ENCODE data around the gene RAPGEF2.
"Not testable (repeated sequence)": the region's sequence is repeated elsewhere in the genome, so short reads cannot be mapped to it uniquely, and the experiment has no call there.

RAPGEF2 gene

DNA sequence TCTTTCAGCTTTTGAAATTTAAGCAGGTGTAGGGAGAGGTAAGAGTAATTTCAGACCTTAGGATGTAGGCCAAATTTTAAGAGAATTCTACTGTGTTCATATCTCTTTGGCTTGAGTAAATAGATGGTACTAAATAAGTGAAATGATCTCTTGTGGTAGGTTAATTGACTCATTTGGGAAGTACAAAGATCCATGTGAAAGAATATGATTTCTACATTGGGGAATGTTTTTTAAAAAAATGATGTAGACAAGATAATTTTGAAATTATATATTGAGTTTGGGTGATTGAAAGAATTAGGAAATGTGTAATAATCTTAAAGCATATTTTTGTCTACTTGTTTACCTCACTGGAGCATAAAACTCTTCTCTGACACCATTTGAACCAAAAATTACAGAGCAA is 35.6 kb downstream of the RAPGEF2 start:
- no peak for DNase-seq

DNA sequence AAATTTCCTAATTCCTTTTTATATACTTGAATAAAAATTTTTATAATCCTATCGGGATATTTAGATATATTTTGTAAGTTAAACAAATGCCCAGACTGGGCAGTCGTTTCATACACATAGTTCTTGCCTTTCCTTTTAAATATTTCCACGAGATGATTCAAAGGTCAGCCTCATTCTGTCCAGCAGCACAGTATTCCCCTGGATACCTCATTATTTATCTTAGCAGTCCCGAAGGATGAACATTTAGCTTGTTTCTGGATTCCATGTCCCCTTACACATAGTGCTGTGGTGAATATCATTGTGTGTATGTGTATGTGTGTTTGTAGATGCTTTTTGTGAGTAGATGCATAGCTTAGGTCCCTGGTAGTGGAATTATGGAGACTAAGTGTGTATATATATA is 38.3 kb downstream of the RAPGEF2 start:
- no peak for DNase-seq

DNA sequence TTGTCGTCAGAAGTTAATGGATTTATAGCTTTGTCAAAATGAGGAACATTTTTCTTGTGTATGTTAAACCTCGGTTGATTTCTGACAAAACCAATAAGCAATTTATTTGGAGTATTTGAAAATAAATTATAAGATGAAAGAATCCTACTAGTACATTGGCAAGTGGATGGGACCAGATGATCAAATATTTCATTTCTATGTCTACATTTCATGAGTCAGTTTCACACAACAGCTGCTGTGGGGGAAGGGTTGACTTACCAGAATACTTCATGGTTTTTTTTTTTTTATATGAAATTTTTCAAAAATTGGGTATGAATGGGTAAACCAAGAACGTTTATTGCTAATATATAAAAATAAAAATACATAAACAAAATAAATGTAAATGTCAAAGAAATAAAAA is 39.4 kb downstream of the RAPGEF2 start:
- no peak for DNase-seq

DNA sequence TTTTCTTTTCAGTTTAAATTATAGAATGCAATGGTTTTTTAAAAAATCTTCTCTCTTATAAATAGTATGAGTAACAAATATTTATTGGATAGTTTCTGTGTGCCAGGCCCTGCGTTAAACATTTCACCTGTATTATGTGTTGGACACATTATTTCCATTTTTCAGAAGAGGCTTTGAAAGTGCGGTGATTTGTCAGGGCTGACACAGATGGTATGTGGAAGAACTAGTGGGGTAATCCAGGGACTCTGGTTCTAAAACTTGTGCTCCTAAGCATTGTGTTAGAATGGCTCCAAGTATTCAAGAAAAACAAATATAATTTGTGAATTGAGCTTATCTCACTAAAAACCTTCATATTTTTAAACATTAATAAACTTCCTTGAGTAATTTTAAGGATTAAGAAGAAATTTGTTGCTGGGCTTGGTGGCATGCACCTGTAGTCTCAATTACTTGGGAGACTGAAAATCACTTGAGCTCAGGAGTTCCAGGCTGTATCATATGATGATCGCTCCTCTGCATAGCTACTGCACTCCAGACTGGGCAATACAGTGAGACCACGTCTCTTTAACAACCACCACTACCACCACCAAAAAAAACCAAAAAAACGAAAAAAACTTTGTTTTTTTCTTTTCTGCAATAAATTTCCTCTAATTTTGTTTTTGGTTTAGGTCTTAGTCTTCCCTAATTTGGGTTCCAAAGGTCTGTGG is 40.0 kb downstream of the RAPGEF2 start:
- DNase-seq = no peak

DNA sequence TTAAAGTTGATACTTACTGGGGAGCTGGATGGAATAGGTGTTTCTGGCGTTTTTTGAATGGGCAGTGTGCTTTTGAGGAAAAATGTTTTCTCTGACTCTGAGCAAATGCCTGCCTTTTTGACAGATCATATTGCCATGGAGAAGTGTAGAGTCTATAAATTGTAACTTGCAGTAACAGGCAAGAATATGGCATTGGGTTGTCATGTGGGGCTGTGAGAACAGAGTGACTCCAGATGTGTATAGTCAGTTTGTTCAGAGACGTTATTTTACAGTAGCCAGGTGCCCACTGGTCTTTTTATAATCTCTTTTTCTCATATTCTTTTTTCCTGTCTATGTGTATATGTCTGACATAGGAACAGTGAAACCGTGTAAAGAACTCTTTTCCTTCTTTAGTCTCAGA is 40.8 kb downstream of the RAPGEF2 start:
- no peak for DNase-seq

DNA sequence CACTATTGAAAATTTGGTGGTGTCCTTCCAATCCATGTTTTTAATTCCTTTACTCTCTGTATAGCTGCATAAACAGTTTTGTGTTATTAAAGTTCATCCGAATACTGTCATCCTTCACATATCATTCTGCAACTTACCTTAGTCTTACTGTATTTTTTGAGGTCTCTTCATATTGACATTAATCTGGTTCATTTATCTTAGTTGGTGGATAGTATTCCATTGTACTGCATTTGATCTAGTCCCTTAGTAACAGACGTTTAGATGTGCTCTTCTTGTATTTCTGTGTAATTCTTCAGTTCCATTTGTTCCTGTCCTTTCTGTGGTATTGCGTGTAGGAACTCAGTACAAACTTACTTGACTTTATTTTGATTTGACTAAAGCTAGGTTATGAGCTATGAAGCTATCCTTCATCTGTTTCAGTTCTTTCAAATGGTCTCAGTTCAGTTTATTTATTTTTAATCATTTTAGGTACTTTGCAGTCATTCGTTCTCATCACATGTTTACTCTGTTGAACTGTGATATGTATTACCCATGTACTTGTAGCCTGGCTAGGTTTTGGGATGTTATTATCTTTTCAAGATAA is 41.3 kb downstream of the RAPGEF2 start:
- no peak for DNase-seq

DNA sequence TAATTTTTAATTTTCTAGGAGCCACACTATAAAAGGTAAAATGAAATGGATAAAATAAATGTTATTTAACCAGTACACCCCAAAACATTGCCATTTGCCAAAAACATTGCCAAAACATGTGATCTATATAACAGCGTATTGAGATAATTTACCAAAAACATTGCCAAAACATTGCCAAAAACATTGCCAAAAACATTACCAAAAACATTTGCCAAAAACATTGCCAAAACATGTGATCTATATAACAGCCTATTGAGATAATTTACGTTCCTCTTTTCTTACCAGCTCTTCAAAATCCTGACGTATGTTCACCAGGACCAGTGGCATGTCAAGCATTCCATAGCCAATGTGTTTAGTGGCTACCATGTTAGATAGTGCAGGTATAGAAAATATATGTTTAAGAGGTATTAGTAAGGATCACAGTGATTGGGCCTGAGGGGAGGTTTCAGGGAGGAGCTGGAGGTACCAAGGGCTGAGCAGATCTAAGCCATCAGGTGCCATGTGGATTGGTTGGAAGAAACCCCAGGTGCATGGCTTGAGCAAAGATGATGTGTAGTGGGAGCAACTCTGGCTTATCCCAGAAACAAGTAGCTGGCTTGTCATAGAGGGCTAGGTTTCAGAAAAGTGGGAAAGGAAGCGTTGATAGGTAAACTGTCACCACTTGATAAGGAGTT is 42.6 kb downstream of the RAPGEF2 start:
- DNase-seq = no peak

DNA sequence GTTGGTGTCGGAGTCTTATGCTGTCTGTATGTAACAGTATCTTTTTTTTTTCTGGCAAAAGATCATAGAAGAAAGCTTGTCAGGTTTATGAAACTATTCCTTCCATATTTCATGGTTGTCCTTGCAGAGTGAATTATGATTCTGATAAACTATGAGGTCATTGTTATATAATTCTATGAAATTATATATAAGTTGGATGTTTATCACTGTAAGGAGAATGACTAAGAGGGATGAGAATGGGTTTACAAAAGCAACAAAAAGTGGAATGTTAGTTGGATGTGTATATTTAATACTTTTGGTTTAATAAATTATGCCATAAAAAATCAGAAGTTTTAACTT is 43.1 kb downstream of the RAPGEF2 start:
- no peak for DNase-seq

DNA sequence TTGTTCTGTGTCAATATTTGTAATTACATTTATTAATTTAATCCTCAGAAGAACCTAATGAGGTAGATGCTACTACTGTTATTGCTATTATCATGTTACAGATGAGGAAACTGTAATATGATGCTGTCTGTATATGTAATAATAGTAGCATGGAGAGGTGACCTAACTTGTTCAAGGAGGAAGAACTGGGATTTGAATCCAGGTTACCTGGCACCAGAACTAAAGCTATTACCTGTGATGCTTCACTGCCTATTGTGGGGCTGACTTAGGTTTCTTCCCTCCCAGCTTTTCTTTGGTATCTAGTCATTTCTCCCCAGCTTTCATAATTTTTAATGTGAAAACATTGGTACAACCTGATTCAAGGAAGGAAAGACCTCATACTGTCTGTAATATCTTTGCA is 43.6 kb downstream of the RAPGEF2 start:
- no peak for DNase-seq

DNA sequence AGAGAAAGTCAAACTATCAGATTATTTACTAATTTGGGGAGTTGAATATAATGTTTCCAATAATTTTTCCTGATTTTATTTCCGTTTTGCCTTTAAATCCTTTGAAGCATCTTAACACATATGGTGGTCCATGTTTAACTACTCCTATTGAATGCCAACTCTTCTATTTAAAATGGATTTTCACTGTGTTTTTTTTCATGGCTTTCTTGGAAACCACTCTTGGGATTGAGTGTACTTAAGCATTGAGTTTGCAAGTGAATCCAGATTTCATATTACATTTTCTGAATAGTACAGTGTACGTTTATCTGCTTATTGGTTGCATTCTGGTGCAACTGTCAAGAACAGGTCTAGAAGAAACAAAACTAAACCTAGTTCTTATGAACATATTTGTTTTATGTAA is 45.6 kb downstream of the RAPGEF2 start:
- DNase-seq = no peak

DNA sequence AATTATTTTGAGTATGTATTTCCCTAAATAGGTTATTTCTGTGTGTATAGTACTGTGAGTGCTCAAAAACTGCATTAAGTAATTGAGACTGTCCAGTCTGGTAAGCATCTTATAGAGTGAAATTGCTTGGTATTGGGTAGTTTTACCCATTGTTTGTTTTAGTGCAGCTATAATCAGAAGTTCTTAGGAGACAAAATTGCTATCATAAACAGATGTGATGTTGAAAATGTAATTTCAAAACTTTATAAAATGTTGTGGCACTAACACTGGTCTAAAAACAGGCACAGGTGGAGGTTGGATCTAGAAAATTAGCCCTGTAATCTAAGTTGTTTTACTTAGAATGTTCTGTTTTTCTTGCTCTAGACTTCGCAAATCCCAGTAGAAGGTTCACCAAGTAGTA is 46.8 kb downstream of the RAPGEF2 start:
- no peak for DNase-seq

DNA sequence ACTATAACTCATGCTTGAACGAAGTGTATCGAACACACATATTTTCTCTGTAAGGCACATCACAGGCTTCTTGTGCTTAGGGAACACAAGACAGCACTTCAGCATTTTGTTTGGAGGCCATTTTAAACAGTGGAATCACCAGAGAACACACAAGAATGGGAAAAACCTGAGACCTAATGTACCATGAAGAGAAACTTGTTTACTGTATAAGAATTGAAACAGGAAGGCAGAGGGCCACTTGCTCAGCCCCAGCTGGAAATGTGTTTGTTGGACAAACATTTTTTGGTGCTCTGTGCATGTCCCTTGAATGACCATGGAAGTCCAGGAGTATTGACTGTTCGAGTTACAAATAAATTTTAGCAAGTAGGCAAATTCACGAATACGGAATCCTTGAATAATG is 47.5 kb downstream of the RAPGEF2 start:
- DNase-seq = no peak

DNA sequence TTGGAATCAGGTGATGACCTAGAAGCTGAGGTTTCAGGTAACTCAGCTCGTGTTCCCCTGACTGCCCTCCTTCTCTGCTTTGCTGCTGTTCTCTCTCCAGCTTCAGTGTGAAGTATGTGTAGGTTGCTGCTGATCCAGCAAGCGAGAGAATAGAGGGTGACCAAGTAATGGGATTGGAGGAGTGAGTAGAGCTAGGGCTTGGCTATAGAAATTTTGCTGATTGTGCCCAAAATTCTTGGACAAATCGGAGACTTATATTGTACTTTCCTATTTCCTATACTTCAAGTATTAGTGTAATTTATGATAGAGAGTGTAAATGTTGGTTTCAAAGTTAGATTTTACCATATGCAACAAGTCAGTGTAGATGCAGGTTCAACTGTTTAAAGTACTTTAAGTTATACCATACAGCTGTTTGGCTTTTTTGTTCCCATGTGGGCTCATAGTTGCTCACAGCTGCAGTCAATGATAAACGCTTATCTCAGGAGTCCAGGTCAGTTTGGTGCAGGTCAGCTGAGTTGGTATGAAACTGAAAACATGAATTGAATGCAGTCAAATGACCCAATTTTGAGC is 48.0 kb downstream of the RAPGEF2 start:
- no peak for DNase-seq

DNA sequence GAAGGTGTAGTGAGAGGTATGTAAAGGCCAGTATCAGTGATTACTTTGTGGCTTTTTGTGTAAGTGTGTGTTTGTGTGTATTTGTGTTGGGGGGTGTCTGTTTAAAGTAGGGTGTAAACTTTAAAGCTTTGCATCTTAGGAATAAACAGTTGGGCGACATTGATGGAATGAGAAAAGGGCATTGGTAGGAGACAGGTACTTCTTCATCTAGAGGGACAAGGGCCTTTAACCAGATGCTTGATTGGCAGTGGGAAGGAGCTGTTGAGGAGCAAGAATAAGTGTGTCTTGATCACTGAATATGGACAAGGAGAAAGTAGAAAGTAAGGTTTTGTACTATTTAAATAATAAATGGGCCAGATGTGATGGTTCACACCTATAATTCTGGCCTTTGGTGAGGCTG is 48.8 kb downstream of the RAPGEF2 start:
- no peak for DNase-seq

DNA sequence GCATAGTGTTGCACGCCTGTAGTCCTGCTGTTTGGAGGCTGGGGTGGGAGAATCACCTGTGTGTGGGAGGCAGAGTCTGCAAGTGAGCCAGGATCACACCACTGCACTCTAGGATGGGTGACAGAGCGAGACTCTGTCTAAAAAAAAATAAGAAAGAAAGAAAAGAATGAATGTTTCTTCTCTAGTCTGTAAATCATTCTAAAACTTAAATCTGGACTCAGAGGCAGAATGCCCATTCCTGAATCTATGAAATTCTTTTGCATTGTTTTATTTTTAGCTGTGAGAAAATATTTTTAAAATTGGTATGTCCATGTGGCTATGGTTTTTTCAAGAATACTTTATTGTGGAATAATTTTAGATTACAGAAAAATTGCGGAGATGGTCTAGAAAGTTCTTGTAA is 49.3 kb downstream of the RAPGEF2 start:
- DNase-seq = no peak

DNA sequence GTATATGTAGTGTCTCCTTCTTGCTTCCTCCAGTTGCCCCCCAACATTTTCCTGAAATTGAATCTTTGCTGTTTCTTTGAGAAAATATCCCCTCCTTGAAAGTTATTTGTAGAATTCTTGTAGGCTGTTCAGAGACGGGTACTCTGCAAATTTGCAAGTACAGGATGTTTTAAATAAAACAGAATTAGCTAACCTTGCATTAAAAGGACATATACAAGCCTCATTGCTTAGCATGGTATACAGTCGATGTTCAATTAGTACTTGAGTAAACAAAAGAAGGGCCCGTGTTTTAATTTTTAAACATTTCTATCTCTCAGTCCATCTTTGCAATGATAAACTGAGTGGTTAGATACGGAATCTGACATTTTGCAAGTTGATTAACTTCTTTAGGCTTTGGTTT is 50.8 kb downstream of the RAPGEF2 start:
- DNase-seq = no peak

DNA sequence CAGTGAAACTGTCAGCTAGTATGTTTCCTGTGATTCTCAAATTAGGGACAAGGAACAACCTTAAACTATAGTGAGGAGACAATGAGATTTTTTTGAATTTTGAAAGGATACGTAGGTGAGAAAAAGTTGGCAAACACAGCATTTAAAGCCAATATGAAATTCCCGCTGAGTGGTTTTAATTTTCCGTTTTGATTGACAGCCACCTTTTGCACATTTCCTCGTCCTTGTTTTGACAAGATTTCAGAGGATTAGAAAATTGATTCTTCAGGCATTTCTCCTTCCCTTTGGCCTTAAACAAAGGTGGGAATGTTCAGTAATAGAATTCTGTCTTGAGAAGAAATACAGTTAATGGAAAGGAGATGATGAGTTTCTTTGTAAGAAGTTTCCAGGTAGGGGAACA is 52.2 kb downstream of the RAPGEF2 start:
- no peak for DNase-seq

DNA sequence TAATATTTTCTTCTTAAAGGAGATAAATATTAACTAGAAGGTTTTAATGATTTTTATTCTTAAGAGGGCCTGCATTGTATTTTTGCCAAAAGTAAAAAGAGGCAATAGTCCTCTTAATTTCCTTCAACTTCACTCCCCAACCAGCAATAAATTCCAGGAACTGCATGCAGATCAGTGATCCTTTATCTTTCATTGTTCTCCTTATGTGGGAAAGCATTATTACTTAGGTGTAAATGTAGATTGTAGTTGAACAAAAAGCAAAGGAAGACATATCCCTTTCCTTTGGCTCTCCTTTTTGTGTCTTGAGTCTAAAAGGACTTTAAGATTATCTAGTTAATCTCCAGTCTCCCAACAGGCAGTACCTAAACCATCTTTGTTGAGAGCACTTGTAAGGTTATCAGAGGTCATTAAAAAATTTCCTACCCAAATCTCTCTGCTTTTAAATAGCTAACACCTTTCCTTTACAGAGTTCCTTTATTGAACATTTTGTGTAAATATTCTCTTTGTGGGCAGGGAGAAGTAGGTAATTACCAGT is 55.3 kb downstream of the RAPGEF2 start:
- no peak for DNase-seq

DNA sequence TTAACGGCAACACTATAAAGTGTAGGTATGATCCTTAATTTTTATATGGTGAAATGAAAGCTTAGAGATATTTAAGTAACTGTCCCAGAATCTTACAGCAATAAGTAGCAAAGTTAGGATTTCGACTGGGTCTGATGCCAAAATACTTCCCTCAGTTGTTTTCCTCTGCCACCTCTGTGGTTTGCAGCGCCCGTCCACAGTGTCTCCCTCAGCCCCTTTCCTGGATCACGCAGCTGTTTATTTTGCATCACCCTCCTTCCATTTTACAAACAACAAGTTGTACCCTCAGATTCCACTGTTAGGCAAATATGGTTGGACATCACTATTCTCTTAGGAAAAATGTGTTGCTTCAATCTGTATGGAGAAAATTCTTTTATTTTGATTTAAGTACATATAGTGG is 56.1 kb downstream of the RAPGEF2 start:
- no peak for DNase-seq

DNA sequence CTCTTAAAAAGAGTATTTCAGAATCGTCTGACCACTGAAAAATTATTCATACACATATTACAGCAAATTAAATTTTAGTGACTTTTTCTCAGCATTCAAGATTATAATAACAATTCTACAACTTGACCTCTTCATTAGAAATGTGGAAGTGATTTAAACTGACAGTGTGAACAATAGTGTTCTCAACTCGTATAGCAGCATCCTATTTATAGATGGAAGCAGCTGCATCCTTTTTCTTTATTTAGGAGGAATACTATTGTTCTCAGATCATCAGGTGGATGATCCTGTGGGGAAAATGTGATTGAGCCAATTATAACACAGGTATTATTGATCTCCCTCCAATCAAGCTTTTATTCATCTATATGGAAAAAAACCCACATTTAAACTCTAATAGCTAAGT is 56.7 kb downstream of the RAPGEF2 start:
- no peak for DNase-seq

DNA sequence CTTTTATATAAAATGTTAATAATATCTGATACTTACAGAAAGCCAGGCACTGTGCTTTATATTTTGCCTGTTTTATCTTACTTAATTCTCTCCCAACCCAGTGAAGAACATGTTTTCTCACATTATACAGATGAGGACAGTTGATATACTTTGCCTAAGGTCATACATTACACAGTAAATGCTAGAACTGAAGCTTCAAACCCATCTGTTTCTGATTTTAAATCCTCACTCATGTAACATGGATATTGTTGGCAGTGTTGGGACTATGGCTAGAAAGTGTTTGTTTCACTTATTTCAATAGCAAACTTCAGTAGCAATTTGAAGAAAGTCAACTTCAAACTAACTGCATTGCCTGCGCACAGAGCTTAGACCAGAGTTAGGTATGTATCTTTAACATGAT is 57.4 kb downstream of the RAPGEF2 start:
- DNase-seq = no peak

DNA sequence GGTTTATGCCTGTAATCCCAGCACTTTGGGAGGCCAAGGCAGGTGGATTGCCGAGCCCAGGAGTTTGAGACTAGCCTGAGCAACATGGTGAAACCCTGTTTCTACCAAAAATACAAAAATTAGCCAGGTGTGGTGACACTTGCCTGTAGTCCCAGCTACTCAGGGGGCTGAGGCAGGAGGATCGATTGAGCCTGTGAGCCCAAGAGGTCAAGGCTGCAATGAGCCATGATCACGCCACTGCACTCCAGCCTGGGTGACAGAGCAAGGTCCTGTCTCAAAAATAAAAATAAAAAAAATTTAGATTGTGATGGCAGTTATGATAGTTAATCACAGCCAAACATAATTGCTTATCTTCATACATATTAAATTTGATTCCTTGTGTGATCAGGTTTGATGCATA is 58.6 kb downstream of the RAPGEF2 start:
- not testable (repeated sequence) for DNase-seq

DNA sequence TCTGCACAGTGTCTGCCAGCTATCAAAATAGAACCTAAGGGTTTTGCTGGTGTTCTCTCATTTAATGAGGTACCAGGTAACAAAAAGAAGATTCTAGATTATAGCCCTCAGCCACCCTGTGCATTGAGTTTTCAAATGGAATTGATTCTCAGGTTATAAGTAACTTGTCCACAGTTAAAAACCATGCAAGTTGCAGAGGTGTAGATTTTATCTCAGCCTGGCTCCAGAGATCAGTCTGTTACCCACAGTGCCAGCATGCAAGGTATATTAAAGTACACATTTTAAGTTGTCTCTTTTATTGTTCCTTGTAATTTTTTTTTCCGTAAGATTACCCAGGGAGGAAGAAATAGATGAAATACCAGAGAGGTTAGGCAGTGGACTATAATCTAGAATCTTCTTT is 59.7 kb downstream of the RAPGEF2 start:
- DNase-seq = no peak

DNA sequence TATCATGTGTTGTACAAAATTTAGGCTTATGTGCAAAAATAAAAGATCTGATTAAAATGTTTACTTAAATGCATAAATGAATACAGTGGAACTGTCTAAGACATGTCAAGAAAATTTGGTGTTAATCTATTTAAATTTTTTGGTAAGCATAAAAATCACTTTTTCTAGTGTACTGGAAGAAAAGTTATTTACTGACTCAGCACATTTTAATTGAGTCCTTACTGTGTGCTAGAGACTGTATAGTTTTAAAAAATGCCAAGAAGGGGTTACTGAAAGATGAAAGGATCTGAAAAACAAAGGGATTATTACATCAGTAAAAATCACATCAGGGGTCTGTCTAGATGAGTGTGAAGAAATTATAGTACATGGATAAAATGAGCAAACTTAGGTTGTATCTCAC is 60.6 kb downstream of the RAPGEF2 start:
- DNase-seq = no peak
